PC-9 (cell line): Measurements from ENCODE around the gene IQSEC3. TPM values are rescaled to one million over a fixed set of nuclear protein-coding genes. Genes with fewer than 3 reads are reported as not detected.

ENCODE experiments used
- BruUV-seq: library from RNA; stranded (reverse); fragments of 400-500 nt; replicated peaks from 2 replicates; lab custom pipeline; 2021; lab: Mats Ljungman, UMichigan
- CTCF ChIA-PET: fragments of 300-600 bp; sonication (Branson Sonifier 250); formaldehyde crosslinking; loops from one replicate; lab custom pipeline; 2022; ENCODE audit warnings: antibody characterized with exemption; lab: Charles Lee
- POLR2A ChIA-PET: fragments of 300-600 bp; sonication (Branson Sonifier 250); formaldehyde crosslinking; loops from one replicate; lab custom pipeline; 2022; ENCODE audit warnings: antibody characterized with exemption; ENCODE audit not compliant: unreplicated experiment; lab: Charles Lee
- DNase-seq, 2 experiments: peaks; one replicate each; pipeline versions ENCODE4 v3.0.0 to v3.0.0-alpha.2; 2015 to 2022; ENCODE audit warnings: mixed read lengths in 1 of 2
- H2AFZ ChIP-seq: fragments of 200-600 bp; sonication (generic); 2 replicates; pipeline ENCODE4 v1.8.1; 2017; ENCODE audit warnings: antibody characterized with exemption
- H3F3A ChIP-seq: fragments of 200-600 bp; sonication (generic); 2 replicates; pipeline ENCODE4 v1.8.1; 2017; ENCODE audit warnings: antibody characterized with exemption, mild to moderate bottlenecking, low read depth; ENCODE audit not compliant: insufficient read depth
- H3K27ac ChIP-seq: fragments of 200-600 bp; sonication (generic); 2 replicates; pipeline ENCODE4 v1.6.1; 2016; ENCODE audit warnings: mixed run types
- H3K27me3 ChIP-seq: fragments of 200-600 bp; sonication (generic); 2 replicates; pipeline ENCODE4 v1.6.1; 2016; ENCODE audit warnings: low read depth, mixed run types; ENCODE audit not compliant: insufficient read depth
- H3K36me3 ChIP-seq: fragments of 200-600 bp; sonication (generic); 2 replicates; pipeline ENCODE4 v1.6.1; 2016; ENCODE audit warnings: low read depth, mixed run types
- H3K4me1 ChIP-seq: fragments of 200-600 bp; sonication (generic); replicated peaks from 2 replicates; pipeline ENCODE4 v1.6.1; 2016; ENCODE audit warnings: mixed run types; ENCODE audit not compliant: insufficient read depth
- H3K4me2 ChIP-seq: fragments of 200-600 bp; sonication (generic); 2 replicates; pipeline ENCODE4 v1.6.1; 2017; ENCODE audit warnings: mixed run types
- H3K4me3 ChIP-seq: fragments of 200-600 bp; sonication (generic); 2 replicates; pipeline ENCODE4 v1.6.1; 2016; ENCODE audit warnings: mixed run types
- H3K79me2 ChIP-seq: fragments of 200-600 bp; sonication (generic); 2 replicates; pipeline ENCODE4 v1.6.1; 2017; ENCODE audit warnings: low read depth, mixed run types
- H3K9me2 ChIP-seq: fragments of 200-600 bp; sonication (generic); 2 replicates; pipeline ENCODE4 v1.8.1; 2017; ENCODE audit warnings: mild to moderate bottlenecking; ENCODE audit not compliant: insufficient read depth
- H3K9me3 ChIP-seq: fragments of 200-600 bp; sonication (generic); 2 replicates; pipeline ENCODE4 v1.8.1; 2016; ENCODE audit warnings: low read depth; ENCODE audit not compliant: insufficient read depth
- H4K20me1 ChIP-seq: fragments of 200-600 bp; sonication (generic); 2 replicates; pipeline ENCODE4 v1.8.1; 2017; ENCODE audit not compliant: insufficient read depth
- EZH2 ChIP-seq: fragments of 200-600 bp; sonication (generic); IDR thresholded peaks from 2 replicates; pipeline ENCODE4 v1.8.0; 2017; ENCODE audit warnings: antibody characterized with exemption, low read depth
- intact Hi-C: fragments of 100-400 bp; cut with micrococcal nuclease; formaldehyde crosslinking; loops from one replicate; pipeline ENCODE4 v1.10.0; 2022; ENCODE audit not compliant: unreplicated experiment
- total RNA-seq: library from RNA; stranded (reverse); gene quantifications from 2 replicates; pipeline ENCODE4 v1.2.3, GENCODE V29; 2021
- TF ChIP-seq, protein P1 (sequence below): fragments of 200-600 bp; sonication (generic); conservative IDR thresholded peaks from 2 replicates; pipeline ENCODE4 v1.6.1; 2017; ENCODE audit warnings: mixed run types, antibody characterized with exemption, mild to moderate bottlenecking, moderate library complexity

Gene IQSEC3
- total RNA-seq, 1 experiment from 2014 or later, result not detected

- Histone ChIP-seq H3K9me3 (no peaks in the 10 kb centered on the region), H4K20me1 (no peaks in the 10 kb centered on the region), H2AFZ (no peak overlapping the region), H3K79me2 (no peaks in the 10 kb centered on the region), H3K27me3 (peaks cover 23% of the 10 kb centered on the region), H3F3A (no peaks in the 10 kb centered on the region), H3K27ac (no peak overlapping the region), H3K4me2 (peak overlapping the region; percentile 49; the same call in 1 of the 2 replicates), H3K4me3 (no peak overlapping the region), H3K36me3 (no peaks in the 10 kb centered on the region), H3K9me2 (no peaks in the 10 kb centered on the region), H3K4me1 (peaks cover 15% of the 10 kb centered on the region)
- POLR2A ChIA-PET, result interaction anchor here (0.6 kb wide), 1 partner anchor 758 kb away, joined by 4 read pairs; no protein-coding TSS in a partner anchor
- no TSS peak for BruUV-seq
- CTCF ChIA-PET, result no interaction called here
- intact Hi-C loops, result loop anchor here (1.0 kb wide), 1 partner anchor 32 kb away; no protein-coding TSS in a partner anchor
- TF ChIP-seq, protein P1, sequence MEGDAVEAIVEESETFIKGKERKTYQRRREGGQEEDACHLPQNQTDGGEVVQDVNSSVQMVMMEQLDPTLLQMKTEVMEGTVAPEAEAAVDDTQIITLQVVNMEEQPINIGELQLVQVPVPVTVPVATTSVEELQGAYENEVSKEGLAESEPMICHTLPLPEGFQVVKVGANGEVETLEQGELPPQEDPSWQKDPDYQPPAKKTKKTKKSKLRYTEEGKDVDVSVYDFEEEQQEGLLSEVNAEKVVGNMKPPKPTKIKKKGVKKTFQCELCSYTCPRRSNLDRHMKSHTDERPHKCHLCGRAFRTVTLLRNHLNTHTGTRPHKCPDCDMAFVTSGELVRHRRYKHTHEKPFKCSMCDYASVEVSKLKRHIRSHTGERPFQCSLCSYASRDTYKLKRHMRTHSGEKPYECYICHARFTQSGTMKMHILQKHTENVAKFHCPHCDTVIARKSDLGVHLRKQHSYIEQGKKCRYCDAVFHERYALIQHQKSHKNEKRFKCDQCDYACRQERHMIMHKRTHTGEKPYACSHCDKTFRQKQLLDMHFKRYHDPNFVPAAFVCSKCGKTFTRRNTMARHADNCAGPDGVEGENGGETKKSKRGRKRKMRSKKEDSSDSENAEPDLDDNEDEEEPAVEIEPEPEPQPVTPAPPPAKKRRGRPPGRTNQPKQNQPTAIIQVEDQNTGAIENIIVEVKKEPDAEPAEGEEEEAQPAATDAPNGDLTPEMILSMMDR, result no peak
- no peak for TF ChIP-seq EZH2
- DNase-seq, result peak; percentile 59 to 60
Measured at GRCh38 chr12:176321-177181, 110.0 kb downstream of the IQSEC3 start.

DNA sequence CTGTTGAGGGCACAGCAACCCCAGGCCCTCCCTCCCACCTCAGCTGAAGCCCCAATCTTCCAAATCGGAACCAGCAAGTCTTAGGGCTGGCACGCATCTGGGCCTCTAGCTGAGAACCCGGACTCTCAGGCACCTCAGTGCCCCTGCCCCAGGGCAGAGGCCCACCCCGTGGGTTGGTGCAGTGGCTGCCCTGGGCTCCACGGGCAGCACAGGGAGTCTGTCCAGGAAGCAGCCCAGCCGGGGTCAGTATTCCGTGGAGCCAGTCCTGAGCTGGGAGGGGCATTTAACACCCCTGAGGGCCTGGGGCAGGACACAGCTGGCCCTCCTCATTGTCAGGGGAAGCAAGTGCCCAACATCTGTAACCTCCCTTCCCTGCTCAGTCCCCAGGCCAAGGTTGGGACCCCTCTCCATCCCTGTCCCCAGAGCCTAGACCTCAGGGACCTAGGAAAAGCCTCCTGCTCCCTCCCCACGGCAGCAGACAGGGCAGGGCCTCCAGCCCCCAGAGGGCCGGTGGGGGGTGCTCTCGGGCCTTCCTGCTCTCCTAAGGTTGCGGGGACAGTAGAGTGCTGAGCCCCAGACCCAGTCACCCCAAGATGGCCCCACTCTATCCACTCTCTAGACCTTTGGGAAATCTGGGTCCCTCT lies 110.9 kb downstream of the IQSEC3 start:
- Histone ChIP-seq H3K9me2 (no peaks in the 10 kb centered on the region), H3F3A (0 out of 2 replicates have a peak, but pooled peaks cover under 1% of the 10 kb centered on the region), H4K20me1 (no peaks in the 10 kb centered on the region), H3K79me2 (no peaks in the 10 kb centered on the region), H3K9me3 (no peaks in the 10 kb centered on the region), H3K4me2 (no peak overlapping the region), H3K4me1 (peaks cover 21% of the 10 kb centered on the region), H3K4me3 (no peak overlapping the region), H3K27ac (no peak overlapping the region), H2AFZ (no peak overlapping the region), H3K36me3 (no peaks in the 10 kb centered on the region), H3K27me3 (peaks cover 20% of the 10 kb centered on the region)
- TF ChIP-seq EZH2, result no peak
- TF ChIP-seq, protein P1, result no peak
- intact Hi-C loops, result no loop called here
- CTCF ChIA-PET, result no interaction called here
- no TSS peak for BruUV-seq
- POLR2A ChIA-PET, result interaction anchor here (0.6 kb wide), 1 partner anchor 757 kb away, joined by 4 read pairs; no protein-coding TSS in a partner anchor
- no peak for DNase-seq

DNA sequence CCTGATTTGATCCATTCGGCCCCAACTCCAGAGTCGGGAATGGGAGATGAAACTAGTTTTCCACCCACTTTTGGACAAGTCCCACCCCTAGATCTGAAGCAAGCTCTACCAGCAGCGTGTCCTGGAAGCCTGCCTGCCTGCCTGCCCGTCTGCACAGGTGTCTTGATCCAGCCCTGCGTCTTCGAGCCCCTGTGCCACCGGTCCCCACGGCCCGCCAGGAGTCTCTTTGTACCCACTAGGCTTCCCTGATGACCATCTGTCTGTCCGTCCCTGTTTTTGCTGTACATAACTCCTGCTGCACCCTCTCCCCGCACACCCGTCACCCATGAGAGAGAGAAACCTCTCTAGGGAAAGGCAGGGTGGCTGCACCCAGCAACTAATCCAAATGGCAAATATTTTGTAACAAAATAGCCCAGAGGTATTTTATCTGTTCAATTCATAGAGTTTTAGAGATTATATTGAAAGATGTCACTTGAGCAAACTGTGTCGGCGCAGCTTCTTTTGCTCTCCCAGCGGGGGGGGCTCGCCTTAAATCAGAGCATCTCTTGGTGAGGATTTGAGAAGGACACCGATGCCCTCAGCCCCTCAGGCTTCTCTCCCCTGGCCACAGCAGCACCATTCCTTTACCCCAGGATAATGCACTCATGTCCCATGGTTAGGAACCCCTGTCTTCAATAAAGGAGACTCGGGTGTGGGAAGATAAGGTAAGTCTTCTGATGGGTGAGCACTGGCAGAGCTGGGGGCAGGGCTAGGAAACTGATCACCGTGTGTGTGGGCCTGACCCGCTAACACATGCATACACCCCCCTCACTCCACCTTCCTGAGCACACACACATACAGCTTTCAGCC lies 111.6 kb downstream of the IQSEC3 start:
- no peak for TF ChIP-seq EZH2
- no peak overlapping the region for H3K27ac ChIP-seq
- DNase-seq, result no peak
- H3K4me3 ChIP-seq, result no peak overlapping the region
- H3K4me1 ChIP-seq, result peaks cover 27% of the 10 kb centered on the region
- H3K4me2 ChIP-seq, result no peak overlapping the region
- no TSS peak for BruUV-seq
- H2AFZ ChIP-seq, result no peak overlapping the region
- ChIA-PET CTCF (no interaction called here), POLR2A (no interaction called here)
- H3K9me2 ChIP-seq, result no peaks in the 10 kb centered on the region
- intact Hi-C loops, result no loop called here
- peaks cover 8% of the 10 kb centered on the region; the same call in 1 of the 2 replicates for H3F3A ChIP-seq
- peaks cover 13% of the 10 kb centered on the region for H3K27me3 ChIP-seq
- no peaks in the 10 kb centered on the region for H3K36me3 ChIP-seq
- H3K79me2 ChIP-seq, result no peaks in the 10 kb centered on the region
- H3K9me3 ChIP-seq, result no peaks in the 10 kb centered on the region
- no peaks in the 10 kb centered on the region for H4K20me1 ChIP-seq
